Left lung (tissue), 10 donors: Measurements from ENCODE around the gene METTL1. TPM values are rescaled to one million over a fixed set of nuclear protein-coding genes. Genes with fewer than 3 reads are reported as not detected.

Experiments used
- ATAC-seq: fragments of 200-7000 bp; cut with Tn5 transposase; one replicate; pipeline ENCODE4 v1.9.1; 2020; ENCODE audit warnings: moderate library complexity
- DNase-seq, 4 donors: peaks; one replicate each; pipeline ENCODE4 v3.0.0-alpha.2; 2013 to 2020
- H3K27ac ChIP-seq, 2 donors: fragments of 200-600 bp; sonication (generic) in 1 of 2; one replicate each; pipeline versions ENCODE4 v1.5.0 to v1.8.0; 2020 to 2021
- H3K27me3 ChIP-seq, 2 donors: fragments of 200-600 bp; sonication (generic) in 1 of 2; one replicate each; pipeline versions ENCODE4 v1.5.0 to v1.8.0; 2020 to 2021
- H3K36me3 ChIP-seq, 2 donors: fragments of 200-600 bp; sonication (generic) in 1 of 2; one replicate each; pipeline versions ENCODE4 v1.5.0 to v1.8.0; 2020 to 2021
- H3K4me1 ChIP-seq, 2 donors: fragments of 200-600 bp; one replicate each; pipeline ENCODE4 v1.8.0; 2021
- H3K4me3 ChIP-seq, 2 donors: fragments of 200-600 bp; sonication (generic) in 1 of 2; one replicate each; pipeline versions ENCODE4 v1.5.0 to v1.8.0; 2020 to 2021; ENCODE audit warnings: mild to moderate bottlenecking in 1 of 2
- H3K9me3 ChIP-seq, 2 donors: fragments of 200-600 bp; sonication (generic) in 1 of 2; one replicate each; pipeline versions ENCODE4 v1.5.0 to v1.8.0; 2020 to 2021
- CTCF ChIP-seq, 2 donors: fragments of 200-600 bp; sonication (generic) in 1 of 2; IDR thresholded peaks; one replicate each; pipeline versions ENCODE4 v1.5.0 to v1.8.0; 2021; ENCODE audit warnings: antibody characterized with exemption in 2 of 2
- intact Hi-C, 2 donors: fragments of 100-400 bp; cut with DNase I; formaldehyde crosslinking; loops; one replicate each; pipeline versions ENCODE4 v1.11.2 to v1.14.2; 2022
- polyA plus RNA-seq, 6 donors: library from polyadenylated mRNA; unstranded; fragments of 120-200 nt; gene quantifications; one replicate each; pipeline ENCODE4 v1.2.1, GENCODE V29; 2013; ENCODE audit not compliant: insufficient read length in 6 of 6
- total RNA-seq, 2 donors: library from RNA; stranded (reverse); fragmentation: NEBNext Ultra II Directional; extraction: Animal tissue kit (Norgen Biotek cat#: 25700); gene quantifications; one replicate each; pipeline ENCODE4 v1.2.1, GENCODE V29; 2021
- donor health status: DM: no; HTN: yes; CAD: no.
- donor health status: DM: no; HTN: no; CAD: no.

METTL1 gene
- total and polyA plus RNA-seq, 8 donors: 17.3 to 40.2 (median 30.6) TPM

- no peaks in the 10 kb centered on the region for H3K9me3 ChIP-seq
- H3K36me3 ChIP-seq: peaks cover 0 to 28% of the 10 kb centered on the region in 2 donors
- DNase-seq (peak in 2 of 4 donors; percentile 65 to 77), ATAC-seq (peak; percentile 47)
- no peak for TF ChIP-seq CTCF (IDR thresholded peaks at IDR 0.05)
- peak within 1 kb of the TSS; percentile 38 to 45 for H3K4me3 ChIP-seq
- intact Hi-C loops: no loop called here
- H3K27ac ChIP-seq: no peak within 1 kb of the TSS
- peaks cover 24 to 55% of the 10 kb centered on the region in 2 donors for H3K27me3 ChIP-seq
- H3K4me1 ChIP-seq: peaks cover 28 to 47% of the 10 kb centered on the region in 2 donors
Observed at GRCh38 chr12:57766464-57767304, 5.2 kb downstream of the METTL1 start, which contains the start of gene CYP27B1. Gene CYP27B1 (minus strand): TSS chr12:57767078. CDS start chr12:57767041, 37 bp downstream.

GRCh38 chr12:57765698-57766463 lies 6.0 kb downstream of the METTL1 start:
- ATAC-seq (peak; percentile 64), DNase-seq (no peak)
- H3K9me3 ChIP-seq: no peaks in the 10 kb centered on the region
- no peak for TF ChIP-seq CTCF (IDR thresholded peaks at IDR 0.05)
- peaks cover 0 to 28% of the 10 kb centered on the region in 2 donors for H3K36me3 ChIP-seq
- H3K27ac ChIP-seq: no peak overlapping the region
- intact Hi-C loops: no loop called here
- H3K27me3 ChIP-seq: peaks cover 24 to 55% of the 10 kb centered on the region in 2 donors
- H3K4me1 ChIP-seq: peaks cover 23 to 39% of the 10 kb centered on the region in 2 donors
- H3K4me3 ChIP-seq: peak overlapping the region; percentile 38 to 45

- Histone ChIP-seq H3K27ac (no peak overlapping the region), H3K27me3 (peaks cover 24 to 55% of the 10 kb centered on the region in 2 donors), H3K9me3 (no peaks in the 10 kb centered on the region), H3K4me3 (peak overlapping the region; percentile 38 to 45), H3K4me1 (peaks cover 23 to 32% of the 10 kb centered on the region in 2 donors), H3K36me3 (peaks cover 0 to 22% of the 10 kb centered on the region in 2 donors)
- ATAC-seq: peak; percentile 60
- TF ChIP-seq CTCF (IDR thresholded peaks at IDR 0.05): peak in 1 of 2 donors; percentile 15
- intact Hi-C loops: no loop called here
- DNase-seq: peak in 1 of 4 donors; percentile 86
Observed at GRCh38 chr12:57765003-57765697, 6.8 kb downstream of the METTL1 start.

- no peak for TF ChIP-seq CTCF (IDR thresholded peaks at IDR 0.05)
- H3K36me3 ChIP-seq: peaks cover 0 to 17% of the 10 kb centered on the region in 2 donors
- intact Hi-C loops: no loop called here
- H3K27me3 ChIP-seq: peaks cover 24 to 55% of the 10 kb centered on the region in 2 donors
- H3K27ac ChIP-seq: no peak overlapping the region
- DNase-seq: no peak
- ATAC-seq: peak; percentile 24
- H3K4me3 ChIP-seq: peak overlapping the region; percentile 38 to 45
- H3K4me1 ChIP-seq: peaks cover 23 to 32% of the 10 kb centered on the region in 2 donors
- no peaks in the 10 kb centered on the region for H3K9me3 ChIP-seq
Observed at GRCh38 chr12:57764662-57765002, 7.3 kb downstream of the METTL1 start.
